GM21447 (cell line): Measurements from ENCODE around the gene EBF3.

Experiments used
- ATAC-seq: cut with Tn5 transposase; IDR thresholded peaks from one replicate; pipeline ENCODE4 v1.9.1; 2021; ENCODE audit not compliant: unreplicated experiment

EBF3 gene

GRCh38 chr10:129945526-129945925 lies 18.5 kb downstream of the EBF3 start:
- no peak for ATAC-seq

GRCh38 chr10:129945064-129945463 lies 19.0 kb downstream of the EBF3 start:
- ATAC-seq: no peak

- no peak for ATAC-seq
These were observed 19.6 kb downstream of the EBF3 start for GRCh38 chr10:129944456-129944855.

- no peak for ATAC-seq
These were observed 20.9 kb downstream of the EBF3 start for GRCh38 chr10:129942936-129943715.

GRCh38 chr10:129942391-129942790 lies 21.7 kb downstream of the EBF3 start:
- ATAC-seq: no peak

- ATAC-seq: no peak
These were observed 22.1 kb downstream of the EBF3 start for GRCh38 chr10:129942019-129942277.

- no peak for ATAC-seq
These were observed 22.7 kb downstream of the EBF3 start for GRCh38 chr10:129941199-129942018.

- ATAC-seq: no peak
These were observed 23.4 kb downstream of the EBF3 start for GRCh38 chr10:129940617-129941198.

- no peak for ATAC-seq
These were observed 24.4 kb downstream of the EBF3 start for GRCh38 chr10:129939416-129940275.

- ATAC-seq: no peak
These were observed 25.6 kb downstream of the EBF3 start for GRCh38 chr10:129938460-129938859.

- no peak for ATAC-seq
These were observed 26.7 kb downstream of the EBF3 start for GRCh38 chr10:129937351-129937751.

GRCh38 chr10:129936923-129937300 lies 27.2 kb downstream of the EBF3 start:
- no peak for ATAC-seq

- no peak for ATAC-seq
These were observed 27.7 kb downstream of the EBF3 start for GRCh38 chr10:129936266-129936922.

- ATAC-seq: no peak
These were observed 28.3 kb downstream of the EBF3 start for GRCh38 chr10:129935867-129936152.

- ATAC-seq: no peak
These were observed 28.8 kb downstream of the EBF3 start for GRCh38 chr10:129935102-129935866.

GRCh38 chr10:129934196-129934925 lies 29.7 kb downstream of the EBF3 start:
- ATAC-seq: no peak

- ATAC-seq: no peak
These were observed 30.5 kb downstream of the EBF3 start for GRCh38 chr10:129933456-129934092.

GRCh38 chr10:129932751-129933433 lies 31.2 kb downstream of the EBF3 start:
- ATAC-seq: no peak
